ENCODE measurements around the gene OR7G2.
"Not testable (repeated sequence)": the region's sequence is repeated elsewhere in the genome, so short reads cannot be mapped to it uniquely, and the experiment has no call there.

The OR7G2 gene

GRCh38 chr19:9071720-9072119 lies 35.6 kb downstream of the OR7G2 start:
- DNase-seq, result not testable (repeated sequence)

- no peak for DNase-seq
Measured at GRCh38 chr19:9070066-9070465, 37.2 kb downstream of the OR7G2 start.

- DNase-seq, result no peak
Measured at GRCh38 chr19:9065457-9066014, 41.7 kb downstream of the OR7G2 start.

GRCh38 chr19:9061879-9062278 lies 45.4 kb downstream of the OR7G2 start:
- DNase-seq, result no peak

- DNase-seq, result no peak
Measured at GRCh38 chr19:9060564-9061340, 46.5 kb downstream of the OR7G2 start.

- DNase-seq, result no peak
Measured at GRCh38 chr19:9058905-9059667, 48.2 kb downstream of the OR7G2 start.

GRCh38 chr19:9057505-9058258 lies 49.6 kb downstream of the OR7G2 start:
- DNase-seq, result no peak

GRCh38 chr19:9056131-9056530 lies 51.1 kb downstream of the OR7G2 start:
- not testable (repeated sequence) for DNase-seq

GRCh38 chr19:9054765-9055164 lies 52.5 kb downstream of the OR7G2 start:
- no peak for DNase-seq

- no peak for DNase-seq
Measured at GRCh38 chr19:9054207-9054606, 53.1 kb downstream of the OR7G2 start.

- not testable (repeated sequence) for DNase-seq
Measured at GRCh38 chr19:9053674-9054073, 53.6 kb downstream of the OR7G2 start.

GRCh38 chr19:9052894-9053293 lies 54.4 kb downstream of the OR7G2 start:
- DNase-seq, result no peak

Measured in NCI-H526 (cell line).